Spleen (tissue), 7 donors: ENCODE data around the gene DHX38.

Source experiments
- CTCF ChIP-seq, 11 experiments: fragments of 200-600 bp in 7 of 11; fragments of 450-650 bp in 4 of 11; sonication (generic) in 4 of 11; IDR thresholded peaks in 8 of 11; conservative IDR thresholded peaks in 3 of 11; 1 replicate in 7 of 11; 2 replicates in 4 of 11; pipeline versions ENCODE4 v1.4.0 to v1.8.0; 2016 to 2021; ENCODE audit warnings: antibody characterized with exemption in 11 of 11, inconsistent platforms in 4 of 11, mild to moderate bottlenecking in 1 of 11
- POLR2A ChIP-seq, 3 donors: fragments of 450-650 bp; IDR thresholded peaks; one replicate each; pipeline ENCODE4 v1.5.1; 2017; ENCODE audit warnings: antibody characterized with exemption in 3 of 3, mild to moderate bottlenecking in 1 of 3
- POLR2AphosphoS5 ChIP-seq, 3 donors: sonication (generic); formaldehyde crosslinking; IDR thresholded peaks; one replicate each; pipeline ENCODE4 v1.5.1; 2017; ENCODE audit warnings: antibody characterized with exemption in 3 of 3
- donor health status: DM: no; HTN: no; CAD: no; lungs with moderate emphysema.
- donor health status: DM: no; HTN: no; CAD: no.
- donor health status: DM: no; HTN: no; CAD: no.

- TF ChIP-seq POLR2A (IDR thresholded peaks at IDR 0.05) (no peak), CTCF (IDR thresholded peaks at IDR 0.05 in 8 of 11, conservative IDR thresholded peaks at IDR 0.05 in 3 of 11) (peak in 8 of 11 experiments; percentile 18 to 62 (median 42)), POLR2AphosphoS5 (IDR thresholded peaks at IDR 0.05) (no peak)
Measured at GRCh38 chr16:72066747-72067146, 26.9 kb upstream of the DHX38 start.
